GM23338 (cell line): ENCODE data around the gene EIF4G3. TPM values are rescaled to one million over a fixed set of nuclear protein-coding genes. Genes with fewer than 3 reads are reported as not detected.

Source experiments
- ATAC-seq: fragments of 200-7000 bp; cut with Tn5 transposase; 3 replicates; pipeline ENCODE4 v1.9.1; 2020
- DNase-seq: peaks from one replicate; pipeline ENCODE4 v3.0.0-alpha.2; 2015; ENCODE audit warnings: low spot score
- H2AFZ ChIP-seq: fragments of 200-600 bp; sonication (generic); 2 replicates; pipeline ENCODE4 v1.8.0; 2016; ENCODE audit warnings: antibody characterized with exemption, mild to moderate bottlenecking, moderate library complexity
- H3F3A ChIP-seq: fragments of 200-600 bp; sonication (generic); replicated peaks from 2 replicates; pipeline ENCODE4 v1.8.0; 2017; ENCODE audit warnings: antibody characterized with exemption, mixed run types, low read depth
- H3K27ac ChIP-seq: fragments of 200-600 bp; sonication (generic); 2 replicates; pipeline ENCODE4 v1.6.1; 2016; ENCODE audit warnings: low read depth
- H3K27me3 ChIP-seq: fragments of 200-600 bp; sonication (generic); 2 replicates; pipeline ENCODE4 v1.8.0; 2016; ENCODE audit warnings: mild to moderate bottlenecking, mixed run types, moderate library complexity; ENCODE audit not compliant: insufficient read depth
- H3K36me3 ChIP-seq: fragments of 200-600 bp; sonication (generic); 2 replicates; pipeline ENCODE4 v1.8.0; 2016; ENCODE audit warnings: mild to moderate bottlenecking; ENCODE audit not compliant: insufficient read depth
- H3K4me1 ChIP-seq: fragments of 200-600 bp; sonication (generic); 2 replicates; pipeline ENCODE4 v1.8.0; 2016; ENCODE audit warnings: mild to moderate bottlenecking, moderate library complexity; ENCODE audit not compliant: insufficient read depth
- H3K4me2 ChIP-seq: fragments of 200-600 bp; sonication (generic); 2 replicates; pipeline ENCODE4 v1.7.1; 2017; ENCODE audit warnings: mixed run types
- H3K4me3 ChIP-seq: fragments of 200-600 bp; sonication (generic); 2 replicates; pipeline ENCODE4 v1.6.1; 2016; ENCODE audit warnings: mixed run types
- H3K79me2 ChIP-seq: fragments of 200-600 bp; sonication (generic); replicated peaks from 2 replicates; pipeline ENCODE4 v1.8.0; 2017; ENCODE audit warnings: mild to moderate bottlenecking; ENCODE audit not compliant: insufficient read depth
- H3K9me2 ChIP-seq: fragments of 200-600 bp; sonication (generic); 2 replicates; pipeline ENCODE4 v1.8.0; 2017; ENCODE audit not compliant: insufficient read depth
- H4K20me1 ChIP-seq: fragments of 200-600 bp; sonication (generic); replicated peaks from 2 replicates; pipeline ENCODE4 v1.8.0; 2017; ENCODE audit warnings: mild to moderate bottlenecking; ENCODE audit not compliant: insufficient read depth
- H3K27ac Mint-ChIP-seq: 2 replicates; pipeline ENCODE4 v1.8.0; 2020; ENCODE audit warnings: inconsistent platforms, mild to moderate bottlenecking, moderate library complexity, mixed read lengths
- H3K27me3 Mint-ChIP-seq: 3 replicates; pipeline ENCODE4 v1.8.0; 2022; ENCODE audit warnings: low read depth, mild to moderate bottlenecking, moderate library complexity, mixed read lengths, inconsistent platforms; ENCODE audit not compliant: insufficient read depth, poor library complexity
- H3K36me3 Mint-ChIP-seq: 3 replicates; pipeline ENCODE4 v1.8.0; 2021; ENCODE audit warnings: low read depth, mild to moderate bottlenecking, inconsistent platforms, moderate library complexity, mixed read lengths
- H3K4me1 Mint-ChIP-seq: 3 replicates; pipeline ENCODE4 v1.8.0; 2020; ENCODE audit warnings: mild to moderate bottlenecking, inconsistent platforms, mixed read lengths
- H3K4me3 Mint-ChIP-seq: 3 replicates; pipeline ENCODE4 v1.8.0; 2021; ENCODE audit warnings: moderate library complexity, mild to moderate bottlenecking, inconsistent platforms, mixed read lengths
- H3K9me3 Mint-ChIP-seq: 3 replicates; pipeline ENCODE4 v1.8.0; 2020; ENCODE audit warnings: moderate library complexity, mild to moderate bottlenecking, inconsistent platforms, mixed read lengths
- CREB1 ChIP-seq: fragments of 250-450 bp; sonication (Bioruptor Pico); IDR thresholded peaks from 2 replicates; pipeline ENCODE4 v1.5.0; 2020; ENCODE audit warnings: low read depth, mild to moderate bottlenecking, moderate library complexity
- ETS1 ChIP-seq: IDR thresholded peaks from 2 replicates; pipeline ENCODE4 v1.6.1; 2016; ENCODE audit warnings: antibody characterized with exemption
- EZH2 ChIP-seq: fragments of 200-600 bp; sonication (generic); IDR thresholded peaks from one replicate; pipeline ENCODE4 v1.8.0; 2017; ENCODE audit warnings: antibody characterized with exemption, mild to moderate bottlenecking, low read depth; ENCODE audit not compliant: unreplicated experiment
- EZH2phosphoT487 ChIP-seq: fragments of 200-600 bp; sonication (generic); IDR thresholded peaks from one replicate; pipeline ENCODE4 v1.8.1; 2018; ENCODE audit warnings: antibody characterized with exemption; ENCODE audit not compliant: unreplicated experiment
- JUNB ChIP-seq: IDR thresholded peaks from one replicate; pipeline ENCODE4 v1.6.1; 2016; ENCODE audit warnings: antibody characterized with exemption; ENCODE audit not compliant: unreplicated experiment
- NANOG ChIP-seq: IDR thresholded peaks from 2 replicates; pipeline ENCODE4 v1.6.1; 2016; ENCODE audit warnings: antibody characterized with exemption, borderline replicate concordance
- POLR2AphosphoS5 ChIP-seq: IDR thresholded peaks from 2 replicates; pipeline ENCODE4 v1.6.1; 2016; ENCODE audit warnings: antibody characterized with exemption, low read depth
- STAT1 ChIP-seq: IDR thresholded peaks from one replicate; pipeline ENCODE4 v1.6.1; 2016; ENCODE audit warnings: antibody characterized with exemption; ENCODE audit not compliant: unreplicated experiment
- ZNF114 ChIP-seq: fragments of 250-450 bp; sonication (Bioruptor Pico); IDR thresholded peaks from 2 replicates; pipeline ENCODE4 v1.5.0; 2020; ENCODE audit warnings: mild to moderate bottlenecking, moderate library complexity
- ZNF331 ChIP-seq: fragments of 250-450 bp; sonication (Bioruptor Pico); IDR thresholded peaks from 2 replicates; pipeline ENCODE4 v1.5.0; 2020; ENCODE audit warnings: low read depth, mild to moderate bottlenecking, moderate library complexity
- polyA plus RNA-seq: library from polyadenylated mRNA; unstranded; fragments of >200 nt; fragmentation: Nextera tagmentation; extraction: Ambion mirVana; gene quantifications from 2 replicates; pipeline ENCODE4 v1.2.1, GENCODE V29; 2016
- total RNA-seq: library from RNA; depleted of rRNA; stranded (reverse); fragments of >200 nt; shearing (Covaris generic); gene quantifications from 2 replicates; pipeline ENCODE4 v1.2.3, GENCODE V29; 2014
- TF ChIP-seq, protein P1 (sequence below), 2 experiments: fragments of 200-600 bp in 1 of 2; sonication (generic) in 1 of 2; conservative IDR thresholded peaks; 2 replicates each; pipeline versions ENCODE4 v1.5.1 to v1.6.1; 2016 to 2017; ENCODE audit warnings: antibody characterized with exemption in 2 of 2, low read depth in 2 of 2, mild to moderate bottlenecking in 2 of 2, moderate library complexity in 1 of 2
- TF ChIP-seq, protein P2 (sequence below): IDR thresholded peaks from one replicate; pipeline ENCODE4 v1.6.1; 2018; ENCODE audit warnings: antibody characterized with exemption; ENCODE audit not compliant: unreplicated experiment
- TF ChIP-seq, protein P3 (sequence below): fragments of 250-450 bp; sonication (Bioruptor Pico); IDR thresholded peaks from 2 replicates; pipeline ENCODE4 v1.5.0; 2020; ENCODE audit warnings: mild to moderate bottlenecking, moderate library complexity

The EIF4G3 gene
- total and polyA plus RNA-seq, 2 experiments from 2014 or later = 37.9 to 68.1 TPM

GRCh38 chr1:21121764-21122471 lies 54.8 kb downstream of the EIF4G3 start:
- no peaks in the 10 kb centered on the region for H3K27me3 ChIP-seq
- H3K36me3 Mint-ChIP-seq = peaks cover 12% of the 10 kb centered on the region; the same call in 2 of the 3 replicates
- H3K27me3 Mint-ChIP-seq = peaks cover 2% of the 10 kb centered on the region
- ATAC-seq (no peak), DNase-seq (peak; percentile 38)
- H3K4me1 Mint-ChIP-seq = peaks cover 12% of the 10 kb centered on the region; the same call in 2 of the 3 replicates
- no peak overlapping the region for H3K27ac Mint-ChIP-seq
- H3K27ac ChIP-seq = no peak overlapping the region
- H3K79me2 ChIP-seq = peaks cover 73% of the 10 kb centered on the region
- H3K36me3 ChIP-seq = no peaks in the 10 kb centered on the region
- H3K9me2 ChIP-seq = no peaks in the 10 kb centered on the region
- no peaks in the 10 kb centered on the region for H3K4me1 ChIP-seq
- no peak for TF ChIP-seq JUNB
- no peak for TF ChIP-seq POLR2AphosphoS5
- TF ChIP-seq, protein P1, sequence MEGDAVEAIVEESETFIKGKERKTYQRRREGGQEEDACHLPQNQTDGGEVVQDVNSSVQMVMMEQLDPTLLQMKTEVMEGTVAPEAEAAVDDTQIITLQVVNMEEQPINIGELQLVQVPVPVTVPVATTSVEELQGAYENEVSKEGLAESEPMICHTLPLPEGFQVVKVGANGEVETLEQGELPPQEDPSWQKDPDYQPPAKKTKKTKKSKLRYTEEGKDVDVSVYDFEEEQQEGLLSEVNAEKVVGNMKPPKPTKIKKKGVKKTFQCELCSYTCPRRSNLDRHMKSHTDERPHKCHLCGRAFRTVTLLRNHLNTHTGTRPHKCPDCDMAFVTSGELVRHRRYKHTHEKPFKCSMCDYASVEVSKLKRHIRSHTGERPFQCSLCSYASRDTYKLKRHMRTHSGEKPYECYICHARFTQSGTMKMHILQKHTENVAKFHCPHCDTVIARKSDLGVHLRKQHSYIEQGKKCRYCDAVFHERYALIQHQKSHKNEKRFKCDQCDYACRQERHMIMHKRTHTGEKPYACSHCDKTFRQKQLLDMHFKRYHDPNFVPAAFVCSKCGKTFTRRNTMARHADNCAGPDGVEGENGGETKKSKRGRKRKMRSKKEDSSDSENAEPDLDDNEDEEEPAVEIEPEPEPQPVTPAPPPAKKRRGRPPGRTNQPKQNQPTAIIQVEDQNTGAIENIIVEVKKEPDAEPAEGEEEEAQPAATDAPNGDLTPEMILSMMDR (conservative IDR thresholded peaks at IDR 0.05; ENCODE audit: low read depth in 2 of 2) = no peak
- no peak for TF ChIP-seq ZNF114
- TF ChIP-seq, protein P2, sequence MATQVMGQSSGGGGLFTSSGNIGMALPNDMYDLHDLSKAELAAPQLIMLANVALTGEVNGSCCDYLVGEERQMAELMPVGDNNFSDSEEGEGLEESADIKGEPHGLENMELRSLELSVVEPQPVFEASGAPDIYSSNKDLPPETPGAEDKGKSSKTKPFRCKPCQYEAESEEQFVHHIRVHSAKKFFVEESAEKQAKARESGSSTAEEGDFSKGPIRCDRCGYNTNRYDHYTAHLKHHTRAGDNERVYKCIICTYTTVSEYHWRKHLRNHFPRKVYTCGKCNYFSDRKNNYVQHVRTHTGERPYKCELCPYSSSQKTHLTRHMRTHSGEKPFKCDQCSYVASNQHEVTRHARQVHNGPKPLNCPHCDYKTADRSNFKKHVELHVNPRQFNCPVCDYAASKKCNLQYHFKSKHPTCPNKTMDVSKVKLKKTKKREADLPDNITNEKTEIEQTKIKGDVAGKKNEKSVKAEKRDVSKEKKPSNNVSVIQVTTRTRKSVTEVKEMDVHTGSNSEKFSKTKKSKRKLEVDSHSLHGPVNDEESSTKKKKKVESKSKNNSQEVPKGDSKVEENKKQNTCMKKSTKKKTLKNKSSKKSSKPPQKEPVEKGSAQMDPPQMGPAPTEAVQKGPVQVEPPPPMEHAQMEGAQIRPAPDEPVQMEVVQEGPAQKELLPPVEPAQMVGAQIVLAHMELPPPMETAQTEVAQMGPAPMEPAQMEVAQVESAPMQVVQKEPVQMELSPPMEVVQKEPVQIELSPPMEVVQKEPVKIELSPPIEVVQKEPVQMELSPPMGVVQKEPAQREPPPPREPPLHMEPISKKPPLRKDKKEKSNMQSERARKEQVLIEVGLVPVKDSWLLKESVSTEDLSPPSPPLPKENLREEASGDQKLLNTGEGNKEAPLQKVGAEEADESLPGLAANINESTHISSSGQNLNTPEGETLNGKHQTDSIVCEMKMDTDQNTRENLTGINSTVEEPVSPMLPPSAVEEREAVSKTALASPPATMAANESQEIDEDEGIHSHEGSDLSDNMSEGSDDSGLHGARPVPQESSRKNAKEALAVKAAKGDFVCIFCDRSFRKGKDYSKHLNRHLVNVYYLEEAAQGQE = no peak
- TF ChIP-seq EZH2phosphoT487 = no peak
- no peak for TF ChIP-seq NANOG
- no peak for TF ChIP-seq STAT1
- TF ChIP-seq CREB1 = no peak
- TF ChIP-seq, protein P3, sequence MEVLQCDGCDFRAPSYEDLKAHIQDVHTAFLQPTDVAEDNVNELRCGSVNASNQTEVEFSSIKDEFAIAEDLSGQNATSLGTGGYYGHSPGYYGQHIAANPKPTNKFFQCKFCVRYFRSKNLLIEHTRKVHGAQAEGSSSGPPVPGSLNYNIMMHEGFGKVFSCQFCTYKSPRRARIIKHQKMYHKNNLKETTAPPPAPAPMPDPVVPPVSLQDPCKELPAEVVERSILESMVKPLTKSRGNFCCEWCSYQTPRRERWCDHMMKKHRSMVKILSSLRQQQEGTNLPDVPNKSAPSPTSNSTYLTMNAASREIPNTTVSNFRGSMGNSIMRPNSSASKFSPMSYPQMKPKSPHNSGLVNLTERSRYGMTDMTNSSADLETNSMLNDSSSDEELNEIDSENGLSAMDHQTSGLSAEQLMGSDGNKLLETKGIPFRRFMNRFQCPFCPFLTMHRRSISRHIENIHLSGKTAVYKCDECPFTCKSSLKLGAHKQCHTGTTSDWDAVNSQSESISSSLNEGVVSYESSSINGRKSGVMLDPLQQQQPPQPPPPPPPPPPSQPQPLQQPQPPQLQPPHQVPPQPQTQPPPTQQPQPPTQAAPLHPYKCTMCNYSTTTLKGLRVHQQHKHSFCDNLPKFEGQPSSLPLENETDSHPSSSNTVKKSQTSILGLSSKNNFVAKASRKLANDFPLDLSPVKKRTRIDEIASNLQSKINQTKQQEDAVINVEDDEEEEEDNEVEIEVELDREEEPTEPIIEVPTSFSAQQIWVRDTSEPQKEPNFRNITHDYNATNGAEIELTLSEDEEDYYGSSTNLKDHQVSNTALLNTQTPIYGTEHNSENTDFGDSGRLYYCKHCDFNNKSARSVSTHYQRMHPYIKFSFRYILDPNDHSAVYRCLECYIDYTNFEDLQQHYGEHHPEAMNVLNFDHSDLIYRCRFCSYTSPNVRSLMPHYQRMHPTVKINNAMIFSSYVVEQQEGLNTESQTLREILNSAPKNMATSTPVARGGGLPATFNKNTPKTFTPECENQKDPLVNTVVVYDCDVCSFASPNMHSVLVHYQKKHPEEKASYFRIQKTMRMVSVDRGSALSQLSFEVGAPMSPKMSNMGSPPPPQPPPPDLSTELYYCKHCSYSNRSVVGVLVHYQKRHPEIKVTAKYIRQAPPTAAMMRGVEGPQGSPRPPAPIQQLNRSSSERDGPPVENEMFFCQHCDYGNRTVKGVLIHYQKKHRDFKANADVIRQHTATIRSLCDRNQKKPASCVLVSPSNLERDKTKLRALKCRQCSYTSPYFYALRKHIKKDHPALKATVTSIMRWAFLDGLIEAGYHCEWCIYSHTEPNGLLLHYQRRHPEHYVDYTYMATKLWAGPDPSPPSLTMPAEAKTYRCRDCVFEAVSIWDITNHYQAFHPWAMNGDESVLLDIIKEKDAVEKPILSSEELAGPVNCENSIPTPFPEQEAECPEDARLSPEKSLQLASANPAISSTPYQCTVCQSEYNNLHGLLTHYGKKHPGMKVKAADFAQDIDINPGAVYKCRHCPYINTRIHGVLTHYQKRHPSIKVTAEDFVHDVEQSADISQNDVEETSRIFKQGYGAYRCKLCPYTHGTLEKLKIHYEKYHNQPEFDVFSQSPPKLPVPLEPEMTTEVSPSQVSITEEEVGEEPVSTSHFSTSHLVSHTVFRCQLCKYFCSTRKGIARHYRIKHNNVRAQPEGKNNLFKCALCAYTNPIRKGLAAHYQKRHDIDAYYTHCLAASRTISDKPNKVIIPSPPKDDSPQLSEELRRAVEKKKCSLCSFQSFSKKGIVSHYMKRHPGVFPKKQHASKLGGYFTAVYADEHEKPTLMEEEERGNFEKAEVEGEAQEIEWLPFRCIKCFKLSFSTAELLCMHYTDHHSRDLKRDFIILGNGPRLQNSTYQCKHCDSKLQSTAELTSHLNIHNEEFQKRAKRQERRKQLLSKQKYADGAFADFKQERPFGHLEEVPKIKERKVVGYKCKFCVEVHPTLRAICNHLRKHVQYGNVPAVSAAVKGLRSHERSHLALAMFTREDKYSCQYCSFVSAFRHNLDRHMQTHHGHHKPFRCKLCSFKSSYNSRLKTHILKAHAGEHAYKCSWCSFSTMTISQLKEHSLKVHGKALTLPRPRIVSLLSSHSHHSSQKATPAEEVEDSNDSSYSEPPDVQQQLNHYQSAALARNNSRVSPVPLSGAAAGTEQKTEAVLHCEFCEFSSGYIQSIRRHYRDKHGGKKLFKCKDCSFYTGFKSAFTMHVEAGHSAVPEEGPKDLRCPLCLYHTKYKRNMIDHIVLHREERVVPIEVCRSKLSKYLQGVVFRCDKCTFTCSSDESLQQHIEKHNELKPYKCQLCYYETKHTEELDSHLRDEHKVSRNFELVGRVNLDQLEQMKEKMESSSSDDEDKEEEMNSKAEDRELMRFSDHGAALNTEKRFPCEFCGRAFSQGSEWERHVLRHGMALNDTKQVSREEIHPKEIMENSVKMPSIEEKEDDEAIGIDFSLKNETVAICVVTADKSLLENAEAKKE (CRISPR knock-in tag) = no peak
- no peak for TF ChIP-seq EZH2
- TF ChIP-seq ETS1 = no peak
- TF ChIP-seq ZNF331 = no peak
- no peaks in the 10 kb centered on the region for H3F3A ChIP-seq
- H3K4me3 ChIP-seq = no peak overlapping the region
- H3K9me3 Mint-ChIP-seq = no peaks in the 10 kb centered on the region
- H2AFZ ChIP-seq = no peak overlapping the region
- H3K4me3 Mint-ChIP-seq = no peak overlapping the region
- H3K4me2 ChIP-seq = no peak overlapping the region
- peaks cover 5% of the 10 kb centered on the region for H4K20me1 ChIP-seq
